ENCODE measurements around the gene LONRF2.

Gene LONRF2

DNA sequence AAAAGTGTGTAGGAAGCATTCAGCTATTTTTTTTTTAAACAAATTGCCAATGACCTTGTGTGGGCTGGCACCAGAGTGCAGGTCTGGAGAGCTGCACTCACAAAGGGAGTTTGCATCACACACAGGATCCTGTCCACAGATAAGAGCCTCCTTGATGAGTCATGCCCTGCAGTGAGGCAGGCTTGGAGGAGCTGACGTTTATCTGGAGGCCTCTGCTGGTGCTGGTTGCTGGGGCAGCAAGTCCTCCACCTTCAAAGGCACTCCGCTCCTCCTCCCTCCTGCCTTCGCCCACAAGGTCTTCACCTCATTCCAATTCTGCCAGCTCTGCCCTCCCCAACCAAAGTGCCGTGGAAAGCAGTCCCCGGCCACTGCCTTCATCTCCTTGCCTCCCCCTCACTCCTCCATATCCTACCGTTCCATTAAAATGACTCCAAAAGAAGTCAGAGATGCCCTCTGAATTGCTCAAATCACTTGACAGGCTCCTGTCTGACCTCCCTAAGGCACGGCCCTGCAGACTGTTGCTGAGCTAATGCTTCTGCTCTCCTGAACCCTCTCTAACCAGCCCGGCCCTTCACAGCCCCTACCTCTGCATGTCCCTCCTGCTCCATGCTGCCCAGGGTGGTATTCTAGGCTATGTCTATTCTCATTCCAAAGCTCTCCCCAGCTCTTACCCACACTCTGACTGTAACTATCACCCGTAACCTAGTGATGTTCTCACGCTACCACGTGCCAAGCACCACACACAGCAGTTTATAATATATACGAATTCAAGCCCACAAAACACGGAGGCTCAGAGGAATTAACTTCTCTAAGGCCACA, 30.9 kb downstream of the LONRF2 start:
- no peaks in the 10 kb centered on the region for H3K4me1 Mint-ChIP-seq
- ATAC-seq (replicated peaks) = peak; percentile 73 to 80
- no peak overlapping the region for H3K27ac Mint-ChIP-seq

DNA sequence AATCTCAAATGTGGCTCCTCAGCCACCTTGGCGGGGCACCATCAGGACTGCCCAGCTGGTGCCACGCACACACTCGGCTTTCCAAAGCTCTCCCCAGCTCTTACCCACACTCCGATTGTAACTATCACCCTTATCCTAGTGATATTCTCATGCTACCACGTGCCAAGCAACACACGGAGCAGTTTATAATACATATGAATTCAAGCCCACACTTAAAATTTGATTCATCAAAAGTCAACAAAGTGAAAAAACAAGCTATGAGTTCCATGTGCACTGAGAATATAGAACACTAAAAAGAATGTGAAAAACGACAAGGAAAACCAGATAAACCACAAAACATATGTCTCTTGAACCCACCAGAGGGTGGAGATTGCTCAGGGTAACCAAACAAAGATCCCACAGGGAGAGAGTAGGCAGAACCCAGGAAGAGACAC, 31.6 kb downstream of the LONRF2 start:
- H3K9me3 Mint-ChIP-seq = no peaks in the 10 kb centered on the region
- DNase-seq (no peak), ATAC-seq (replicated peaks) (no peak)
- H3K36me3 Mint-ChIP-seq = no peaks in the 10 kb centered on the region
- no peaks in the 10 kb centered on the region for H3K4me1 Mint-ChIP-seq
- no peak overlapping the region for H3K27ac Mint-ChIP-seq
- H3K4me3 Mint-ChIP-seq = no peak overlapping the region
- H3K27me3 Mint-ChIP-seq = peaks cover 11% of the 10 kb centered on the region in 2 donors

More for the DNA sequence above, 30.9 kb downstream of the LONRF2 start:
- Mint-ChIP-seq H3K36me3 (no peaks in the 10 kb centered on the region), H3K9me3 (no peaks in the 10 kb centered on the region), H3K4me3 (no peak overlapping the region), H3K27me3 (peaks cover 12 to 16% of the 10 kb centered on the region in 2 donors)
- no peak for DNase-seq

GRCh38 chr2:100289020-100289419, 33.3 kb downstream of the LONRF2 start:
- no peaks in the 10 kb centered on the region for H3K4me1 Mint-ChIP-seq
- H3K27me3 Mint-ChIP-seq = peaks cover 6 to 11% of the 10 kb centered on the region in 2 donors
- no peaks in the 10 kb centered on the region for H3K9me3 Mint-ChIP-seq
- no peaks in the 10 kb centered on the region for H3K36me3 Mint-ChIP-seq
- H3K4me3 Mint-ChIP-seq = no peak overlapping the region
- H3K27ac Mint-ChIP-seq = no peak overlapping the region
- DNase-seq = no peak
- ATAC-seq (replicated peaks) = peak in 1 of 2 donors; percentile 37

GRCh38 chr2:100286318-100286717, 36.0 kb downstream of the LONRF2 start:
- Mint-ChIP-seq H3K36me3 (no peaks in the 10 kb centered on the region), H3K27me3 (peaks cover 12 to 18% of the 10 kb centered on the region in 2 donors), H3K9me3 (no peaks in the 10 kb centered on the region), H3K27ac (no peak overlapping the region), H3K4me3 (no peak overlapping the region), H3K4me1 (peaks cover 6 to 8% of the 10 kb centered on the region in 2 donors)
- no peak for DNase-seq
- ATAC-seq (replicated peaks) = no peak

- H3K36me3 Mint-ChIP-seq = no peaks in the 10 kb centered on the region
- DNase-seq = no peak
- H3K9me3 Mint-ChIP-seq = no peaks in the 10 kb centered on the region
- peaks cover 12 to 22% of the 10 kb centered on the region in 2 donors for H3K27me3 Mint-ChIP-seq
- ATAC-seq (replicated peaks) = no peak
- H3K27ac Mint-ChIP-seq = no peak overlapping the region
- no peak overlapping the region for H3K4me3 Mint-ChIP-seq
- H3K4me1 Mint-ChIP-seq = peaks cover 7 to 8% of the 10 kb centered on the region in 2 donors
These were observed 36.6 kb downstream of the LONRF2 start for GRCh38 chr2:100285691-100286090.

GRCh38 chr2:100285011-100285410, 37.3 kb downstream of the LONRF2 start:
- DNase-seq (no peak), ATAC-seq (replicated peaks) (no peak)
- Mint-ChIP-seq H3K4me3 (no peak overlapping the region), H3K9me3 (no peaks in the 10 kb centered on the region), H3K27me3 (peaks cover 15 to 25% of the 10 kb centered on the region in 2 donors), H3K4me1 (peaks cover 9 to 11% of the 10 kb centered on the region in 2 donors), H3K27ac (no peak overlapping the region), H3K36me3 (no peaks in the 10 kb centered on the region)

DNA sequence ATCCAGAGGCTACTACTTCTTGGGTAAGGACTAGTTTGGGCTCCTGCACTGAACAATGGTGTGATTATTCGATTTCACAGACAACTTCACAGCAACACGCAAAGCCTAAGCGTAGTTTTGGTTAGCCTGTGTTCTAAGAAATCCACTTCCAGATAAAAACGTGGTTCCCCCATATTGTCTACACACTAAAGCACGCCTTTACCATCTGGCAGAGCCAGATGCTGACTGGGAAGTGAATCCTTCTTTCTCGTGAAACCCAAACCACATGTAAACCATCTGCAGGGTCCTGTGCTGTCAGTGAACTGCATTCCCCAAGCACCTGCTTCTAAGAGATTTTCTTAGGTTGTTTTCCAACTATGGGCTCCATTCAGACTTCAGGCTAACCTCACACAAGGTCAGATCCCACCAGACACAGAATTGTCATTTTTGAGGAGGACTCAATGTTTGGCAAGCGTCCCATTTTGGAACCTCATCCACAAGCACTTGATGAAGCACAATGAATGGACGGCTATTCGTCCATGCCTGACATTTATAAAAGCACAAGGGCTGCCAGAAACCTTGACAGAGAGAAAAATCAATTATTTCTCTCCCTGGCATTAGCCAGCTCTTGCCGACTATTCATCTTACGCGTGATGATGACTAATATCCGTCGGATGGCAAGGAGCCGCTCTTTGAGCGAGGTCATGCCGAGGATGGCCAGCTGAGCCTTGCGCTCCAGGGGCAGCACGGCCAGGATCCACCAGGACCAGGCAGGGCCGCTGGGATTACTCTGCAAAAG, 38.4 kb downstream of the LONRF2 start:
- H3K36me3 Mint-ChIP-seq = no peaks in the 10 kb centered on the region
- DNase-seq (no peak), ATAC-seq (replicated peaks) (no peak)
- H3K27me3 Mint-ChIP-seq = peaks cover 21 to 33% of the 10 kb centered on the region in 2 donors
- no peaks in the 10 kb centered on the region for H3K9me3 Mint-ChIP-seq
- H3K4me3 Mint-ChIP-seq = no peak overlapping the region
- H3K27ac Mint-ChIP-seq = no peak overlapping the region
- peaks cover 13% of the 10 kb centered on the region in 2 donors for H3K4me1 Mint-ChIP-seq

- H3K27me3 Mint-ChIP-seq = peaks cover 28 to 41% of the 10 kb centered on the region in 2 donors
These were observed 40.5 kb downstream of the LONRF2 start for GRCh38 chr2:100281521-100282438.

DNA sequence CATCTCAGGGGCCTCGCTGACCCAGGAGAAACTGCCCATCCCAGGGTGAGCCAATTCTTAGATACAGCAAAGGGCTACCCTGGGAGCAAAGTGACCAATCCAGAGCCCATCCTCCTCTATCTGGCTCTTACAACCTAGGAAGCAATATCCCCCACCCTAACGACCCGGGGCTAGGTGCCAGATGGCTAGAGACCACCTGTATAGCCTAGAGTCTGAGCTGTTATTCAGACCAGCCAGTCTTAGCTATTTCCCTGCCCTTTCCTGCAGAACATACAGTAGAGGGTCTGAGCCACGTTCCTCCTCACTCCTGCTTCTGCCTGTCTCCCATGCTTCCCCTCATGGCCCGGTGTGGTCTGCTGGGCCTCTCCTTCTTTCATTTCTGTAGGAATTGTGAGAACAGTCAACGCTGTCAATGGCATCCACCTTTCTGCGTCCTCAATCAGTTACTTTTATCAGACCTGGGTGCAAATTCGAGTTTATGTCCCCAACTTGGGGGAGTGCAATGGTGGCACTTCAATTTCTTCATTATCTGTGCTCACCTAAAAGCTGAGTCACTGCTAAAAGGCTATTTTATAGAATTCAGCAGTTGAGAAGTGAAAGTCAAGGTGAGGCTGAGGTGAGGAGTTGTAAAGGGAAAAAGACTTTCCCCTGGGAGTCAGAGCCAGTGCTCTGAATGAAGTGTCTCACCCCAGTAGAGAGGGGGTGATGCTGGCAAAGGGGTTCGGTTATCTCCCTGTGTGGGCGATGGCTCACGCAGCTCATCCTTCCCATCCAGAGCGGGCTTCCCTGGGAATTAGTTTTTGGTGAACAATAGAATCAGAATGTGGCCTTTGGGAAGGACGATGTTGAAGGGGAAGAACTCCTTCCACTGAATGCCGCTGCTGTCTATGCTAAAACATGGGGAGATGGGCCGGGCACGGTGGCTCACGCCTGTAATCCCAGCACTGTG, 42.4 kb downstream of the LONRF2 start:
- Mint-ChIP-seq H3K9me3 (no peaks in the 10 kb centered on the region), H3K4me1 (peaks cover 13% of the 10 kb centered on the region in 2 donors), H3K27ac (no peak overlapping the region), H3K4me3 (no peak overlapping the region), H3K36me3 (no peaks in the 10 kb centered on the region), H3K27me3 (peaks cover 28 to 35% of the 10 kb centered on the region in 2 donors)
- DNase-seq (no peak), ATAC-seq (replicated peaks) (no peak)

More at GRCh38 chr2:100281521-100282438, 40.5 kb downstream of the LONRF2 start:
- peak in 1 of 2 donors; percentile 48 for ATAC-seq (replicated peaks)
- DNase-seq = no peak
- peaks cover 13% of the 10 kb centered on the region in 2 donors for H3K4me1 Mint-ChIP-seq
- no peaks in the 10 kb centered on the region for H3K36me3 Mint-ChIP-seq
- H3K27ac Mint-ChIP-seq = no peak overlapping the region
- no peak overlapping the region for H3K4me3 Mint-ChIP-seq
- no peaks in the 10 kb centered on the region for H3K9me3 Mint-ChIP-seq

GRCh38 chr2:100278986-100279385, 43.3 kb downstream of the LONRF2 start:
- Mint-ChIP-seq H3K27me3 (peaks cover 28 to 35% of the 10 kb centered on the region in 2 donors), H3K4me3 (no peak overlapping the region), H3K9me3 (no peaks in the 10 kb centered on the region), H3K4me1 (peaks cover 16 to 17% of the 10 kb centered on the region in 2 donors), H3K27ac (no peak overlapping the region), H3K36me3 (no peaks in the 10 kb centered on the region)
- no peak for DNase-seq
- ATAC-seq (replicated peaks) = no peak

- Mint-ChIP-seq H3K27me3 (peaks cover 28 to 32% of the 10 kb centered on the region in 2 donors), H3K27ac (no peak overlapping the region), H3K9me3 (no peaks in the 10 kb centered on the region), H3K4me1 (peaks cover 19 to 21% of the 10 kb centered on the region in 2 donors), H3K36me3 (no peaks in the 10 kb centered on the region), H3K4me3 (no peak overlapping the region)
- ATAC-seq (replicated peaks) = no peak
- no peak for DNase-seq
These were observed 43.8 kb downstream of the LONRF2 start for GRCh38 chr2:100278501-100278900.

GRCh38 chr2:100277540-100278207, 44.6 kb downstream of the LONRF2 start:
- DNase-seq = no peak
- no peaks in the 10 kb centered on the region for H3K9me3 Mint-ChIP-seq
- H3K27ac Mint-ChIP-seq = no peak overlapping the region
- ATAC-seq (replicated peaks) = no peak
- no peak overlapping the region for H3K4me3 Mint-ChIP-seq
- H3K36me3 Mint-ChIP-seq = no peaks in the 10 kb centered on the region
- peaks cover 19 to 21% of the 10 kb centered on the region in 2 donors for H3K4me1 Mint-ChIP-seq
- peaks cover 28 to 32% of the 10 kb centered on the region in 2 donors for H3K27me3 Mint-ChIP-seq
